Endodermal cell (in vitro differentiated cells): ENCODE data around the gene ACSS1. TPM values are rescaled to one million over a fixed set of nuclear protein-coding genes. Genes with fewer than 3 reads are reported as not detected.

Experiments used
- DNase-seq: peaks from one replicate; pipeline ENCODE4 v3.0.0-alpha.2; 2017
- H3K27ac ChIP-seq: 2 replicates; pipeline ENCODE4 v1.5.1; 2013; ENCODE audit warnings: mild to moderate bottlenecking, low read depth, low read length, moderate library complexity
- H3K27me3 ChIP-seq: 2 replicates; pipeline ENCODE4 v1.6.1; 2013; ENCODE audit warnings: mild to moderate bottlenecking, low read length, moderate library complexity; ENCODE audit not compliant: insufficient read depth, control insufficient read depth, poor library complexity, severe bottlenecking
- H3K36me3 ChIP-seq: 2 replicates; pipeline ENCODE4 v1.7.0; 2013; ENCODE audit warnings: mild to moderate bottlenecking, low read length, moderate library complexity; ENCODE audit not compliant: control insufficient read depth, insufficient read depth
- H3K4me1 ChIP-seq: one replicate; pipeline ENCODE4 v1.7.0; 2013; ENCODE audit warnings: low read length; ENCODE audit not compliant: control insufficient read depth, insufficient read depth
- H3K4me3 ChIP-seq: 2 replicates; pipeline ENCODE4 v1.5.1; 2013; ENCODE audit warnings: mild to moderate bottlenecking, low read length, moderate library complexity
- H3K9ac ChIP-seq: 2 replicates; pipeline ENCODE4 v1.6.1; 2013; ENCODE audit warnings: mild to moderate bottlenecking, low read length, moderate library complexity; ENCODE audit not compliant: poor library complexity, severe bottlenecking; ENCODE audit errors: extremely low read depth
- H3K9me3 ChIP-seq: 2 replicates; pipeline ENCODE4 v1.6.1; 2013; ENCODE audit warnings: mild to moderate bottlenecking, low read length, moderate library complexity; ENCODE audit not compliant: control insufficient read depth
- H3K27ac Mint-ChIP-seq: 2 replicates; pipeline ENCODE4 v1.8.0; 2020; ENCODE audit warnings: mixed read lengths
- H3K27me3 Mint-ChIP-seq: 2 replicates; pipeline ENCODE4 v1.8.0; 2021; ENCODE audit warnings: mild to moderate bottlenecking, mixed read lengths; ENCODE audit not compliant: insufficient read depth
- H3K36me3 Mint-ChIP-seq: 2 replicates; pipeline ENCODE4 v1.8.0; 2020; ENCODE audit warnings: low read depth, mixed read lengths
- H3K4me1 Mint-ChIP-seq: 2 replicates; pipeline ENCODE4 v1.8.0; 2020; ENCODE audit warnings: mixed read lengths
- H3K4me3 Mint-ChIP-seq: 2 replicates; pipeline ENCODE4 v1.8.0; 2020; ENCODE audit warnings: mild to moderate bottlenecking, moderate library complexity, mixed read lengths
- H3K9me3 Mint-ChIP-seq: 2 replicates; pipeline ENCODE4 v1.8.0; 2020; ENCODE audit warnings: mild to moderate bottlenecking, mixed read lengths
- WGBS, 2 experiments: methylation state at CpG; one replicate each; pipeline versions ENCODE4 v1.1.5 to v1.1.7; 2013; ENCODE audit warnings: missing lambda C conversion rate in 2 of 2, mixed read lengths in 1 of 2; ENCODE audit not compliant: insufficient coverage in 1 of 2, insufficient read length in 1 of 2; 5-methylcytosine and 5-hydroxymethylcytosine counted together
- total RNA-seq, 2 donors: library from RNA; stranded (reverse); fragmentation: NEBNext Ultra II Directional in 1 of 2; extraction: Animal tissue kit (Norgen Biotek cat#: 25700) in 1 of 2; gene quantifications; 2 replicates in 1 of 2; 3 replicates in 1 of 2; pipeline ENCODE4 v1.2.1, GENCODE V29; 2021
- TF ChIP-seq, protein P1 (sequence below): fragments of 200-600 bp; sonication (generic); conservative IDR thresholded peaks from 2 replicates; pipeline ENCODE4 v1.5.0; 2021; ENCODE audit warnings: antibody characterized with exemption, mild to moderate bottlenecking

Gene ACSS1
- total RNA-seq, 2 donors from 2014 or later = 0.22 TPM; not detected in 1

DNA sequence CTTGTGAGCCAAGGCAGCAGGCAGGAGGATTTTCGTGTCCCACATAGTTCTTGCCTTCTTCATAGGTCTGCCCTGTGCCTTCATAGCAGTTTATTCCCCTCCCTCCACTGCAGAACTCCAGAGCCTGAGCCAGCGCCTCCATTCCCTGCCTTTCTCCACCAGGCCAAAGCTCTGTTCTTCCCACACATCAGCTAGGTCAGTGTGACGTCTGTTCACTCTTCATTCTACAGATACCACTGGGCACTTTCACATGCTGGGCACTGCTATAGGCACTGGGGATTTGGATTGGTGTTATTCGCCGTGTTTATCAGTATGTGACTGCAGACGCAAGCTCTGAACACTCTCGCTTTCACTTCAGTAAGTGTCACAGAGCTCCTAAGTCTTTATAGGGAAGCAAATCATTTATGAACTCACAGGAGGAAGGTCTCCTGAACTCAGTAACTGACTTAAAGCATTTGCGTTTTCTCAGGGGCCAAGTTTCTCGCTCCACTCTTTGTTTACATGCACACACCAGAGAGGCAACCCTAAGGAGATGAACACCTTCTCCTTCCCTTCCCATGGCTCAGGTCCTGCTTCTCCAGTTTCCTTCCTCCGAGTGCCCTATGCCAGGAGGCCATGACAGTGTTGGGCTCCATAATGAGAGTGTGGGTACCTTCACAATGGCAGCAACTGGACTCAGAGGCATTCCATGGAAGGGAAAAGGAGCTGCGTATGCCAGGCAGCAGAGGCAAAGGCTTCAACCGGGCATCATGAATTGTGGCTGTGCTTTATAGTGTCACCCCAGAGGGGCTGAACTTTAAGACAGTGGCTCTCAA is 59.1 kb downstream of the ACSS1 start:
- Histone ChIP-seq H3K9ac (no peak overlapping the region), H3K36me3 (no peaks in the 10 kb centered on the region), H3K9me3 (no peaks in the 10 kb centered on the region), H3K4me1 (no peaks in the 10 kb centered on the region), H3K4me3 (no peak overlapping the region), H3K27ac (no peak overlapping the region), H3K27me3 (peaks cover 54% of the 10 kb centered on the region)
- peak; percentile 24 for DNase-seq
- H3K4me1 Mint-ChIP-seq = peaks cover 4% of the 10 kb centered on the region
- peaks cover 42% of the 10 kb centered on the region for H3K27me3 Mint-ChIP-seq
- peaks cover 6% of the 10 kb centered on the region for H3K9me3 Mint-ChIP-seq
- TF ChIP-seq, protein P1, sequence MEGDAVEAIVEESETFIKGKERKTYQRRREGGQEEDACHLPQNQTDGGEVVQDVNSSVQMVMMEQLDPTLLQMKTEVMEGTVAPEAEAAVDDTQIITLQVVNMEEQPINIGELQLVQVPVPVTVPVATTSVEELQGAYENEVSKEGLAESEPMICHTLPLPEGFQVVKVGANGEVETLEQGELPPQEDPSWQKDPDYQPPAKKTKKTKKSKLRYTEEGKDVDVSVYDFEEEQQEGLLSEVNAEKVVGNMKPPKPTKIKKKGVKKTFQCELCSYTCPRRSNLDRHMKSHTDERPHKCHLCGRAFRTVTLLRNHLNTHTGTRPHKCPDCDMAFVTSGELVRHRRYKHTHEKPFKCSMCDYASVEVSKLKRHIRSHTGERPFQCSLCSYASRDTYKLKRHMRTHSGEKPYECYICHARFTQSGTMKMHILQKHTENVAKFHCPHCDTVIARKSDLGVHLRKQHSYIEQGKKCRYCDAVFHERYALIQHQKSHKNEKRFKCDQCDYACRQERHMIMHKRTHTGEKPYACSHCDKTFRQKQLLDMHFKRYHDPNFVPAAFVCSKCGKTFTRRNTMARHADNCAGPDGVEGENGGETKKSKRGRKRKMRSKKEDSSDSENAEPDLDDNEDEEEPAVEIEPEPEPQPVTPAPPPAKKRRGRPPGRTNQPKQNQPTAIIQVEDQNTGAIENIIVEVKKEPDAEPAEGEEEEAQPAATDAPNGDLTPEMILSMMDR = no peak
- H3K4me3 Mint-ChIP-seq = no peak overlapping the region
- no peak overlapping the region for H3K27ac Mint-ChIP-seq
- no peaks in the 10 kb centered on the region for H3K36me3 Mint-ChIP-seq
- 86 to 88% methylated on average over 11 to 12 of the region's 12 CpGs for WGBS, 2 experiments

DNA sequence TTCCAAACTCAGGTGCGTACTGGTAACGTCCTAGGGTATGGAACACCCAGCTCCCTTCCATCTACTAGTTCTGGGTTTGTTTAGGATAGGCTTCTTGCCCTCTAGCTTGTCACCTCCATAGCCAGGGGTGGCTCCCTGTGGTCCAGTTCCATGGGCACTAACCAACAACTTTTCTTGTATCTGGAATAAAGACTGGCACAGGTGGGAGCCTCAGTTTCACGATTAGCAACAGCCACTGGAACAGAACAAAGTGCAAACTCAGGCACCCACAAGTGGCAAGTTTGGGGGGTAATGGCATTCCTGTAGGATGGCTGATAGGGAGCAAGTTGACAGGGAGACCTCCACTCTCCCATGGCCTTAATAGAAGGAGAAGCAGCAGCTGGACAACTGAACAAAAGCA is 59.8 kb downstream of the ACSS1 start:
- no peak for DNase-seq
- WGBS, 2 experiments = 79 to 94% methylated on average over 2 to 3 of the region's 3 CpGs
- Mint-ChIP-seq H3K4me3 (no peak overlapping the region), H3K36me3 (no peaks in the 10 kb centered on the region), H3K4me1 (peaks cover 4% of the 10 kb centered on the region), H3K9me3 (peaks cover 6% of the 10 kb centered on the region), H3K27me3 (peaks cover 42% of the 10 kb centered on the region), H3K27ac (no peak overlapping the region)
- H3K4me1 ChIP-seq = no peaks in the 10 kb centered on the region
- no peak overlapping the region for H3K4me3 ChIP-seq
- H3K27me3 ChIP-seq = peaks cover 51% of the 10 kb centered on the region
- H3K9ac ChIP-seq = no peak overlapping the region
- TF ChIP-seq, protein P1 = no peak
- no peaks in the 10 kb centered on the region for H3K9me3 ChIP-seq
- no peaks in the 10 kb centered on the region for H3K36me3 ChIP-seq
- no peak overlapping the region for H3K27ac ChIP-seq

DNA sequence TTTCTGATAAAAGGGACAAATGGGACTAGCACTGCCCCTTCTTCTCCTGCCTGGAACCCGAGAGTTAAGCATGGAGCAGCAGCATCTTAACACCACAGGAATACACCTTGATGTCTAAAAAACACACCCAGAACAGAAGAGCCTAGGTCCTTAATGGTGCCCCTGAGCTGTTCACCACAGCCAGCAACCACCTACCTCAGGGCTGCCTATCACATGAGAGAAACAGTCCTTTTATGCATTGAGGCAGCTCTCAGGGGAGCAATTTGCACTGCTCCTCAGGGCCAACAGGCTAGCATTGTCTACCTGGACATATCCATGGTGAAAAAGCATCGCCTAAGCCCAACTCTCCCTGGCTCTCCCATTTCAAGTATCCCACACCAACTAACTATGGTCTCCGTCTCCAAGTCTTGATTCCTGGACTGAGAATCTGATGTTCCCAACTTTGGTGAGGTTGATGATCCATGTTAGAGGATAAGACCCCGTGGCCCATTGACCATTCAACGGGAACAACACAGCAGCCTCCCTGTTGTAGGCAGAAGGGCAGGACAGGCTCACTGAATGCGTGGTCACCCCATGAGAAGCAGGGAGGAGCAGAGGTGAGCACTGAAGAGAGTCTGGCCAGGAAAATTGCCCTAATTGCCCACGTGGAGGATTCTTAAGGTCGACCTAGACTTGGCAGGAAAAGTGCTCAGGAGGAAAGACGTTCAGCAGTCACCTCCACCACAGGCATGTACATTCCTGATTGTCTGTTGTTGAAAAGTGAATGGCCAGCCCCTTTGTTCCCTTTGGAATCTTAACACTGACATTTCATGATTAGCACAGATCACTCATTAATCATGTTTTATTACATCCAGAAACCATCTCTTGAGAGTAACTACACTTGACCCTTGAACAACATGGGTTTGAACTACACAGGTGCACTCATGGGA is 61.2 kb downstream of the ACSS1 start:
- Mint-ChIP-seq H3K9me3 (no peaks in the 10 kb centered on the region), H3K4me3 (no peak overlapping the region), H3K36me3 (no peaks in the 10 kb centered on the region), H3K4me1 (peaks cover 7% of the 10 kb centered on the region), H3K27me3 (peaks cover 42% of the 10 kb centered on the region), H3K27ac (no peak overlapping the region)
- TF ChIP-seq, protein P1 = no peak
- peaks cover 46% of the 10 kb centered on the region for H3K27me3 ChIP-seq
- H3K9me3 ChIP-seq = no peaks in the 10 kb centered on the region
- no peaks in the 10 kb centered on the region for H3K4me1 ChIP-seq
- H3K36me3 ChIP-seq = no peaks in the 10 kb centered on the region
- 75 to 77% methylated on average over 9 of the region's 9 CpGs for WGBS, 2 experiments
- H3K27ac ChIP-seq = no peak overlapping the region
- H3K9ac ChIP-seq = no peak overlapping the region
- H3K4me3 ChIP-seq = no peak overlapping the region
- peak; percentile 26 for DNase-seq
